GM12874 (cell line): ENCODE results near the gene CCDC183.

Experiments
- CTCF ChIP-seq: IDR thresholded peaks from 2 replicates; pipeline ENCODE4 v1.5.1; 2011; ENCODE audit warnings: low read depth, mild to moderate bottlenecking, control low read depth, low read length, moderate library complexity; ENCODE audit not compliant: insufficient read depth

Gene CCDC183

GRCh38 chr9:136806631-136807201 is 10.6 kb downstream of the CCDC183 start:
- no peak for TF ChIP-seq CTCF

DNA sequence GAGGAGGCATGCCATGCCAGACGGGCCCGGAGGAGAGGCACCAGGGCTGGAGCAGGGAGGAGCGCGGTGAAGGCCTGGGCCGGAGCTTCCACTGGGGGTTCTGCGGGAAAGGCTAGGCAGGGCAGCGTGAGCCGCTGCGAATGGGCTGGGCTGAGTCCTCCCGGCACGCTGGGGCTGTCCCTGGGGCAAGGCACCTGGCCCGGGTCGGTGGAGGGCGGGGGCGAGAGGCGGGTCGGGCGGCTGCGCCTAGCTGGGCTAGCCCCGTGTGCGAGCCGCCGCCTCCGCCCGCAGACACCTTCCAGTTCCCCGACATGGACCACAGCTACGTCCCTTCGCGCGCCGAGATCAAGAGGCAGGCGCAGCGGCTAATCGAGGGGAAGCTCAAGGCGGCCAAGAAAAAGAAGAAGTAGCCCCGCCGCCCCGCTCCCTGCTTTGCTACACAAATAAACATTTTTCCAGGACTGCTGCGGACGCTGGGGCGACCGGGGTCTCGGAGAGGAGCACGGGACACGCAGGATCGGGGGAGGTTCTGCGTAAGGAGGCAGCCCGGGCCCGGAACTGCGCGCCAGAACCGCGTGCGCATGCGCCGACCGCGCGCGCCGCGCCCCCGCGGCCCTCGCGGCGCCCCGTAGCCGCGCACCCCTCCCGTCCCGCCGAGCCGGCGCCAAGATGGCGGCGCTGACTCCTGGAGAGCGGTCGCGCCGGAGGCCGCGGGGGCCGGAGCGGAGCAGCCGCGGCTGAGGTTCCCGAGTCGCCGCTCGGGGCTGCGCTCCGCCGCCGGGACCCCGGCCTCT is 11.3 kb downstream of the CCDC183 start, which contains the start of gene RABL6:
Gene RABL6 (plus strand): TSS at position 668 of the 794 bp plus-strand sequence. CDS start 249 bp downstream, outside the sequence.
- TF ChIP-seq CTCF: no peak

DNA sequence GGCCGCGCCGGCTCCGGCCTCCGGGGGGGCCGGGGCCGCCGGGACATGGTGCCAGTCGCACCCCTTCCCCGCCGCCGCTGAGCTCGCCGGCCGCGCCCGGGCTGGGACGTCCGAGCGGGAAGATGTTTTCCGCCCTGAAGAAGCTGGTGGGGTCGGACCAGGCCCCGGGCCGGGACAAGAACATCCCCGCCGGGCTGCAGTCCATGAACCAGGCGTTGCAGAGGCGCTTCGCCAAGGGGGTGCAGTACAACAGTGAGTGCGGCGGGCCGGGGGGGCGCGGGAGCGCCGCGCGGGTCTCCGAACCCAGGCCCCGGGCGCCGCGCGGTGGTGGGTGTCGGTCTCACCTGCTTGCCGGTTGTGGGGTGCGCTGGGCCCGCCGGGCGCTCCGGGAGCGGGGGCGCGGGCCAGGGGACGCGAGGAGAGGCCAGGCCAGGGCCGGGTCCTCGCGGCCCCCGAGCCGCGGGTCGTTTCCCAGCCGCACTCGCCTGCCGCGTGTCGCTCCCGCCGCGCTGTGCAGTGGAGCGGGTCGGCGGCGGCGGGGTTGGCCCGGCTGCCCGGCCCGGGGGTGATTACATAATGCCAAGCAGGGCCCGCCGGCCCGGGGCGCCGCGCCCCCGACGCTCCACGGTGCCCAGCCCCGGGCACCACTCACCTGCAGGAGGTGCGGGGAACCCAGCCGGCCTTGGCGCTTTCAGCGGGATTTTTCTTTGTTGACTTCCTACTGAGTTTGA is 12.1 kb downstream of the CCDC183 start:
- no peak for TF ChIP-seq CTCF

GRCh38 chr9:136808806-136809158 is 12.6 kb downstream of the CCDC183 start:
- no peak for TF ChIP-seq CTCF

- TF ChIP-seq CTCF: no peak
These were observed 18.7 kb downstream of the CCDC183 start for GRCh38 chr9:136814725-136815421.

DNA sequence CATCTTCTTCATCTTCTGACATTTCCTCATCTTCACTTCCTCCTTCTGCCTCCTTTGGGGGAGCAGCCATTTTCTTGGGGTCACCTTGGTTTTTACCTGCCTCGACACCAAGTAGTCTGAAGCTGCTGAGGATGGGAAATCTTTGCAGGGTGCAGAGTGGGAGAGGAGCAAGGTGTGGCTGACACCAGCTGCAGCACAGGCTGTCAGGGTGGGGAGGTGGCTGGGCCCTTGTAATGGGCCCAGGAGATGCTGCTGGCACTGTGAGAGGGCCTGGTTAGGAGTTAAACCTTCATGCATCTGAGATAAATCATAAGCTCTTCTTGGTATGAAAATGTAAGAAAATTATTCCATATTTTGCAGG is 19.3 kb downstream of the CCDC183 start:
- no peak for TF ChIP-seq CTCF
